H1 (cell line): ENCODE results near the gene ZYX. TPM values are rescaled to one million over a fixed set of nuclear protein-coding genes. Genes with fewer than 3 reads are reported as not detected.

ENCODE experiments used
- CTBP2 ChIP-seq: IDR thresholded peaks from 2 replicates; pipeline ENCODE4 v1.7.0; 2011; ENCODE audit warnings: borderline replicate concordance, mild to moderate bottlenecking, moderate library complexity, mixed read lengths, low read length; ENCODE audit not compliant: insufficient read depth, insufficient read length
- NANOG ChIP-seq: IDR thresholded peaks from 2 replicates; pipeline ENCODE4 v1.6.1; 2011; ENCODE audit warnings: low read length, low read depth, mild to moderate bottlenecking, inconsistent platforms; ENCODE audit not compliant: insufficient read depth, poor library complexity, severe bottlenecking
- polyA plus RNA-seq, 7 experiments: library from polyadenylated mRNA; depleted of rRNA in 3 of 7; stranded (reverse) in 5 of 7; unstranded in 2 of 7; fragments of >200 nt in 5 of 7; fragments of 200-250 nt in 2 of 7; gene quantifications; 1 replicate in 5 of 7; 2 replicates in 1 of 7; 4 replicates in 1 of 7; pipeline versions ENCODE4 v1.2.1 to v1.2.3, GENCODE V29; 2011 to 2013; ENCODE audit warnings: missing spikeins in 2 of 7, mixed read lengths in 2 of 7
- total RNA-seq: library from RNA; stranded (reverse); fragmentation: NEBNext Ultra II Directional; extraction: Animal tissue kit (Norgen Biotek cat#: 25700); gene quantifications from 2 replicates; pipeline ENCODE4 v1.2.1, GENCODE V29; 2021
- TF ChIP-seq, protein P1 (sequence below): fragments of 300-600 bp; sonication (generic); IDR thresholded peaks from 2 replicates; pipeline ENCODE4 v1.7.1; 2012; ENCODE audit warnings: low read length, moderate library complexity, mild to moderate bottlenecking, inconsistent platforms; ENCODE audit not compliant: insufficient replicate concordance
- TF ChIP-seq, protein P2 (sequence below): IDR thresholded peaks from 2 replicates; pipeline ENCODE4 v1.6.1; 2012; ENCODE audit warnings: inconsistent platforms

The ZYX gene
- total and polyA plus RNA-seq, 2 of the 8 experiments (the other 6 are each of a cell fraction or from before 2014, with no cell fraction given): 40.6 to 159 TPM

DNA sequence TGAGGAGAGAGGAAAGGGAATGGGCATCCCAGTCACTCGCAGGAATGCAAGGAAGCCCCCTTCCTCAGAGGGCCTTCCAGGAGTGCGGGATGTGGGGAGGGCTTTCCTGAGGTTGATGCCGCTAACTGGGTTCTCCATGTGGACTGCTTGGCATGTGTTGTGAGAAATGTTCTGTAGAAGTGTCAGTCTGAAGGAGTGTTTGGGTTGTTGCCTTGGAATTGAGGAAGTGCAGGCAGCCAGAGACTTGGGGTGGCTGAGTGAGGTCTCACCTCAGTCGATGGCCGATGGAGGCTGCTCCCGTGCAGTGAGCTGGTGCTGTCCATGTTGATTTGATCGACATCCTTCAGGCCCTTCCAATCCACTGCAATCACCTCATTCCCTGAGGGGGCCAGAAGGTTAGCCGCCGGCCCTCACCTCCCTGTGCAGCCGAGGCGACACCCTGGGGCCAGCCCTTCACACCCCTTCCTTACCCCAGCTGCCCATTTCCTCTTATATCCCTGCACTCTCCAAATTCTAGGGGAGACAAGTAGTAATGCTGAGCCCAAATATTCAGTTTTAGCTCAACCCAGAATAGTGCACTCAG is 21.3 kb upstream of the ZYX start (continued):
- TF ChIP-seq, protein P1, sequence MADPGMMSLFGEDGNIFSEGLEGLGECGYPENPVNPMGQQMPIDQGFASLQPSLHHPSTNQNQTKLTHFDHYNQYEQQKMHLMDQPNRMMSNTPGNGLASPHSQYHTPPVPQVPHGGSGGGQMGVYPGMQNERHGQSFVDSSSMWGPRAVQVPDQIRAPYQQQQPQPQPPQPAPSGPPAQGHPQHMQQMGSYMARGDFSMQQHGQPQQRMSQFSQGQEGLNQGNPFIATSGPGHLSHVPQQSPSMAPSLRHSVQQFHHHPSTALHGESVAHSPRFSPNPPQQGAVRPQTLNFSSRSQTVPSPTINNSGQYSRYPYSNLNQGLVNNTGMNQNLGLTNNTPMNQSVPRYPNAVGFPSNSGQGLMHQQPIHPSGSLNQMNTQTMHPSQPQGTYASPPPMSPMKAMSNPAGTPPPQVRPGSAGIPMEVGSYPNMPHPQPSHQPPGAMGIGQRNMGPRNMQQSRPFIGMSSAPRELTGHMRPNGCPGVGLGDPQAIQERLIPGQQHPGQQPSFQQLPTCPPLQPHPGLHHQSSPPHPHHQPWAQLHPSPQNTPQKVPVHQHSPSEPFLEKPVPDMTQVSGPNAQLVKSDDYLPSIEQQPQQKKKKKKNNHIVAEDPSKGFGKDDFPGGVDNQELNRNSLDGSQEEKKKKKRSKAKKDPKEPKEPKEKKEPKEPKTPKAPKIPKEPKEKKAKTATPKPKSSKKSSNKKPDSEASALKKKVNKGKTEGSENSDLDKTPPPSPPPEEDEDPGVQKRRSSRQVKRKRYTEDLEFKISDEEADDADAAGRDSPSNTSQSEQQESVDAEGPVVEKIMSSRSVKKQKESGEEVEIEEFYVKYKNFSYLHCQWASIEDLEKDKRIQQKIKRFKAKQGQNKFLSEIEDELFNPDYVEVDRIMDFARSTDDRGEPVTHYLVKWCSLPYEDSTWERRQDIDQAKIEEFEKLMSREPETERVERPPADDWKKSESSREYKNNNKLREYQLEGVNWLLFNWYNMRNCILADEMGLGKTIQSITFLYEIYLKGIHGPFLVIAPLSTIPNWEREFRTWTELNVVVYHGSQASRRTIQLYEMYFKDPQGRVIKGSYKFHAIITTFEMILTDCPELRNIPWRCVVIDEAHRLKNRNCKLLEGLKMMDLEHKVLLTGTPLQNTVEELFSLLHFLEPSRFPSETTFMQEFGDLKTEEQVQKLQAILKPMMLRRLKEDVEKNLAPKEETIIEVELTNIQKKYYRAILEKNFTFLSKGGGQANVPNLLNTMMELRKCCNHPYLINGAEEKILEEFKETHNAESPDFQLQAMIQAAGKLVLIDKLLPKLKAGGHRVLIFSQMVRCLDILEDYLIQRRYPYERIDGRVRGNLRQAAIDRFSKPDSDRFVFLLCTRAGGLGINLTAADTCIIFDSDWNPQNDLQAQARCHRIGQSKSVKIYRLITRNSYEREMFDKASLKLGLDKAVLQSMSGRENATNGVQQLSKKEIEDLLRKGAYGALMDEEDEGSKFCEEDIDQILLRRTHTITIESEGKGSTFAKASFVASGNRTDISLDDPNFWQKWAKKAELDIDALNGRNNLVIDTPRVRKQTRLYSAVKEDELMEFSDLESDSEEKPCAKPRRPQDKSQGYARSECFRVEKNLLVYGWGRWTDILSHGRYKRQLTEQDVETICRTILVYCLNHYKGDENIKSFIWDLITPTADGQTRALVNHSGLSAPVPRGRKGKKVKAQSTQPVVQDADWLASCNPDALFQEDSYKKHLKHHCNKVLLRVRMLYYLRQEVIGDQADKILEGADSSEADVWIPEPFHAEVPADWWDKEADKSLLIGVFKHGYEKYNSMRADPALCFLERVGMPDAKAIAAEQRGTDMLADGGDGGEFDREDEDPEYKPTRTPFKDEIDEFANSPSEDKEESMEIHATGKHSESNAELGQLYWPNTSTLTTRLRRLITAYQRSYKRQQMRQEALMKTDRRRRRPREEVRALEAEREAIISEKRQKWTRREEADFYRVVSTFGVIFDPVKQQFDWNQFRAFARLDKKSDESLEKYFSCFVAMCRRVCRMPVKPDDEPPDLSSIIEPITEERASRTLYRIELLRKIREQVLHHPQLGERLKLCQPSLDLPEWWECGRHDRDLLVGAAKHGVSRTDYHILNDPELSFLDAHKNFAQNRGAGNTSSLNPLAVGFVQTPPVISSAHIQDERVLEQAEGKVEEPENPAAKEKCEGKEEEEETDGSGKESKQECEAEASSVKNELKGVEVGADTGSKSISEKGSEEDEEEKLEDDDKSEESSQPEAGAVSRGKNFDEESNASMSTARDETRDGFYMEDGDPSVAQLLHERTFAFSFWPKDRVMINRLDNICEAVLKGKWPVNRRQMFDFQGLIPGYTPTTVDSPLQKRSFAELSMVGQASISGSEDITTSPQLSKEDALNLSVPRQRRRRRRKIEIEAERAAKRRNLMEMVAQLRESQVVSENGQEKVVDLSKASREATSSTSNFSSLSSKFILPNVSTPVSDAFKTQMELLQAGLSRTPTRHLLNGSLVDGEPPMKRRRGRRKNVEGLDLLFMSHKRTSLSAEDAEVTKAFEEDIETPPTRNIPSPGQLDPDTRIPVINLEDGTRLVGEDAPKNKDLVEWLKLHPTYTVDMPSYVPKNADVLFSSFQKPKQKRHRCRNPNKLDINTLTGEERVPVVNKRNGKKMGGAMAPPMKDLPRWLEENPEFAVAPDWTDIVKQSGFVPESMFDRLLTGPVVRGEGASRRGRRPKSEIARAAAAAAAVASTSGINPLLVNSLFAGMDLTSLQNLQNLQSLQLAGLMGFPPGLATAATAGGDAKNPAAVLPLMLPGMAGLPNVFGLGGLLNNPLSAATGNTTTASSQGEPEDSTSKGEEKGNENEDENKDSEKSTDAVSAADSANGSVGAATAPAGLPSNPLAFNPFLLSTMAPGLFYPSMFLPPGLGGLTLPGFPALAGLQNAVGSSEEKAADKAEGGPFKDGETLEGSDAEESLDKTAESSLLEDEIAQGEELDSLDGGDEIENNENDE: no peak
- TF ChIP-seq, protein P2, sequence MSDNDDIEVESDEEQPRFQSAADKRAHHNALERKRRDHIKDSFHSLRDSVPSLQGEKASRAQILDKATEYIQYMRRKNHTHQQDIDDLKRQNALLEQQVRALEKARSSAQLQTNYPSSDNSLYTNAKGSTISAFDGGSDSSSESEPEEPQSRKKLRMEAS: no peak
- TF ChIP-seq CTBP2: no peak
- no peak for TF ChIP-seq NANOG
